HG02678 (cell line): Measurements from ENCODE around the gene MSH2.
"Not testable (repeated sequence)": the region's sequence is repeated elsewhere in the genome, so short reads cannot be mapped to it uniquely, and the experiment has no call there.

Experiments
- ATAC-seq: cut with Tn5 transposase; IDR thresholded peaks from one replicate; pipeline ENCODE4 v1.9.1; 2021; ENCODE audit warnings: mild to moderate bottlenecking, moderate library complexity; ENCODE audit not compliant: unreplicated experiment

The MSH2 gene

DNA sequence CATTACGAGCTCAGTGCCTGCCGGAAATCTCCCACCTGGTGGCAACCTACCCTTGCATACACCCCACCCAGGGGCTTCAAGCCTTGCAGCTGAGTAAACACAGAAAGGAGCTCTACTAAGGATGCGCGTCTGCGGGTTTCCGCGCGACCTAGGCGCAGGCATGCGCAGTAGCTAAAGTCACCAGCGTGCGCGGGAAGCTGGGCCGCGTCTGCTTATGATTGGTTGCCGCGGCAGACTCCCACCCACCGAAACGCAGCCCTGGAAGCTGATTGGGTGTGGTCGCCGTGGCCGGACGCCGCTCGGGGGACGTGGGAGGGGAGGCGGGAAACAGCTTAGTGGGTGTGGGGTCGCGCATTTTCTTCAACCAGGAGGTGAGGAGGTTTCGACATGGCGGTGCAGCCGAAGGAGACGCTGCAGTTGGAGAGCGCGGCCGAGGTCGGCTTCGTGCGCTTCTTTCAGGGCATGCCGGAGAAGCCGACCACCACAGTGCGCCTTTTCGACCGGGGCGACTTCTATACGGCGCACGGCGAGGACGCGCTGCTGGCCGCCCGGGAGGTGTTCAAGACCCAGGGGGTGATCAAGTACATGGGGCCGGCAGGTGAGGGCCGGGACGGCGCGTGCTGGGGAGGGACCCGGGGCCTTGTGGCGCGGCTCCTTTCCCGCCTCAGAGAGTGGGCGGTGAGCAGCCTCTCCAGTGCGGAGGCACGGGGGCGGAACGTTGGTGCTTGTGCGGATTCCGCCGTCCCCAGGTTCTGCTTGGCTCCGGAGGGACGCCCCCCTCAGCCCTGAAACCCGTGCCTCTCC lies at the start of gene MSH2:
Gene MSH2 (plus strand): TSS at position 352 of the 804 bp plus-strand sequence. CDS start 36 bp downstream, at position 388.
- ATAC-seq, result peak; percentile 97

DNA sequence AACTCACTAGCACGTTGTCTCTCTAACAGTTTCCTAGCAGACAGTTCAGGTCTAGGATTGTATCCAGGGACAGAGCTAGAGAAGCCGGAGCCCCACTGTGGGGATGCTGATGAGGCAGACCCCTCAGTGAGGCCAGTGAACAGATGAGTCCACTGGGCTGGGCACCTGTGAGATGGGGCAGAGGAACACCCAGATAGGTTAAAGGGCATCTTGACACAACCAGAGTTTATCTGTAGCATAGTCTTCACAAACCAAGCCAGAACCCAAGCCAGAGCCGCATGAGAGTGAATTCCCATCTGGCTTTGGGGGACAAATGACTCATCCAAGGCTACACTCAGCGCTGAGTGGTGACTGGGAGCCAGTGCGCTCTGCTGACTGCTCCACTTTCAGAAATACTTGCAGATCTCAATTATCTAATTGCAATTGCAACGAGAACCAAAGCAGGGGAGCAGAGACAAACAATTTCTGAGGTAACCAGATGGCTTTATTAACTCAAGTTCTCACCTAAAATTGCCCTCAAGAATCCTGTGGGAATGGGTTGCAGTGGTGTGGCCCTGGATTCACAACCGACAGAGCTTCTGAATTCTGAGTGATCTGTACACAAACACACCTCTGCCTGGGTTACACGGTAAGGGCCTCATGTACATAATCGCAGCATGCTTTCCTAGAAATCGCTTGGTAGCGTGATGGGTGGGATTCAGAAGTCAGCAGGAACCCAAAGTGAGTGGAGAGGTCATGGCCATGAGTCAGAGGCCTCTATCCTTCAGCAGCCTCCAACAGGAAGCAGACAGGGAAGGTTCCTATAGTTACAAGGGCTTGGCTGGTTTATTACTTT lies 48.7 kb upstream of the MSH2 start:
- no peak for ATAC-seq

DNA sequence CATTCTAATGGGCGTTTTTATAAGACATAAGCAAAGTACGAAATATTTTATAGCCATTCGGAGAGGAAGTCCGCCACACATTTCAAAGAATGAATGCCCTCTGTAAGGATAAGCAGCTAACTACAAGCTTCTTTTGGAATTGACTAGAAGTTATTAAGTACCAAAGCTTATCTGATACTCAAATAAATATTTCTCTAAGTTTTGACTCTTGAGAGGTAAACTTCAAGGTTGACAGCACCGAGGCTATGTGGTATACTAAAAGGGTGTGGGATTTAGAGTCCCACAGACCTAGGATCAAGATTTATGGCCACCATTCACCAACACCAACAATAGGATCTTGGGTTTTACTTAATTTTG lies 48.1 kb upstream of the MSH2 start:
- no peak for ATAC-seq

DNA sequence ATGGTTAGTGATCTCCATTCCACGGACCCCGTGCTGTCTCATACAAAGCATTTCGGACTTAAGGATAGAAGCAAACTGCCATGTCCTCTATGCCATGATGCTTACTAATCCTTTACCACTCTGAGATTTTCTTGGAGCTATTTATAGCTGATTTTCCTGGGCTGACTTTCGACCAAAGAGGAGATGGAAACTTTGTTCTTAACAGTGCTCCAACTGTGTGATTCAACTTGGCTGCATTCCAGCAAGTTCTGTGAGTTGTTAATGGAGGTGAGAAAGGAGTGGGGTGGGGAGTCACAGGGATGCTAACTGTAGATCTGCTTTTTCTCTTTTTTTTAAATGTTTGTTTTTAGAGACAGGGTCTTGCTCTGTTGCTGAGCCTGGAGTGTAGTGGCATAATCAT lies 45.5 kb upstream of the MSH2 start:
- ATAC-seq, result no peak

DNA sequence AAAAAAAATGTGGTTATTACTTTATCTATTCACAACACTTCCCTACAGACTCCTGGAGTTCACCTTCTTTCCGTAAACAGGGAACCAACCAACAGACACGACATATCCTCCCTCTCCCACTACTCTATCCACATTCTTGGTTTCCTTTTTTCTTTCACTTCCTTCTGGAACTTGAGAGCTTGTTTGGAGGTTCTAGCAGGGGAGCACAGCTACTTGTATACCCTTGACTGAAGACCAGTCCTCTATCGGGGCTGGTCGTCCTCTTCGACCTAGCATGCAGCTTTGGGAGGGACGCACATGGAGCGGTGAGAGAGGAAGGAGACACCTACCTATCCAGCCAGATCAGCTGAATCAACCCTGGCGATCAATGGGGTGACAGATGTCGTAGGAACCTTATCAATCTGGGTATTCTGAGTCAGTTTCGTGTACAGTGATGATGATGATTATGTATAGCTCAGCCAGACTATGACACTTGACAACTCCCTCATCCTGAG lies 43.5 kb upstream of the MSH2 start:
- no peak for ATAC-seq

DNA sequence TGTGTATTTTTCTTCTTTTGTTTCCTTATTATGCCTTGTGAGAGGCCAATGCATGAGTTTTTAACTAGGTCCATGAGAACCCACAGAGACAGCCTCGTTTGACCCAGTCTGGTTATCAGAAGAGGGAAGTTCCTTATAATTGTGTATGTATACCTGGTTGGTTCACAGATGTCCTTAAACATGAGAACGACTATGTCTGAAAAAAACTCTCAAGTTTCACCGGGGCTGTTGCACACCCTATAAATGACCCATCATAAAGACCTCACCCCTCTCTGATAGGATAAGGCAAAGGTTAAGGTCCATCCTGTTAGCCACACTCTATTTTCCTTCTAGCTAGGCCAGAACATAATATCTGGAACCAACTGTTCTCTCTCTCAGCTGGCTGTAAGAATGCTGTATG lies 42.7 kb upstream of the MSH2 start:
- ATAC-seq, result no peak

DNA sequence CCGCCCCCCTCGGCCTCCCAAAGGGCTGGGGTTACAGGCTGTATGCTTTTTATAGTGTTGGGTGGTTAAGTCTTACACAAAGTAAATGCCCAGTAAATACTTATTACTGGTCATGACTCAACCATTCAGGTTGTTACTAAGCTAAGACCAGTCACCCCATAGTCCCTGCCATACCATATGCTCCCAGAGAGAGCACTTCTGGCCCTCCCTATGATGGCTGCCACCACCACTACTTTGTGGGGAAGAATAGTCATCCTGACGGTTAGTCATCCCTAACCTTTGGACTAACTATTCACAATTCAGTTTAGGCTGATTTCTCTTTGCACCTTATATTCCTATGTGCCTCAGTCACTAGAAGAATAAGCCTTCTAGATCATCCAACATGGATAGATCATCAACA lies 42.0 kb upstream of the MSH2 start:
- no peak for ATAC-seq

DNA sequence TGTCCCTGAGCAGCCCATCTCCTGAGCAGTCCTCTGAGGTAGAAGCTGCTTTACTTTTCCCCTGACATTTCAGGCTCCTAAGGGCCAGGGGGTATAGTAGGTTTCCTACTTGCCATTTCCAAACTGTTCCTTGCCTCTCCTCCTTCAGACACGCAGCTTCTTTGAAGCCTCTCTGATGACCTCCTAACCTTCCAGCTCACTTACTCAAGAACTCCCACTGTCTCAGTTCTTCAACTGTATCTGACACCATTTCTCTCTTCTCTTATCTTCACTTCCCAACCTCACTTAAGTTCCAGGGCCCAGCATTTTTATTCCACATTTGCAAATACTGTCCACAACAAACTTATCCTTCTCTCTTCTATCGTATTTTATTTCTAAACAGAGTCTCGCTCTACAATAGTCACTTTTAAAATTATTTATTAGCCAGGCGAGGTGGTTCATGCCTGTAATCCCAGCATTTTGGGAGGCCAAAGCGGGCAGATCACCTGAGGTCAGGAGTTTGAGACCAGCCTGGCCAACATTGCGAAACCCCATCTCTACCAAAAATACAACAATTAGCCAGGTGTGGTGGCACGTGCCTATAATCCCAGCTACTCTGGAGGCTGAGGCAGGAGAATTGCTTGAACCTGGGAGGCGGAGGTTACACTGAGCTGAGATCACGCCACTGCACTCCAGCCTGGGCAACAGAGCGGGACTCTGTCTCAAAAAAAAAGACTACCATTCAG lies 41.3 kb upstream of the MSH2 start:
- ATAC-seq, result not testable (repeated sequence)

DNA sequence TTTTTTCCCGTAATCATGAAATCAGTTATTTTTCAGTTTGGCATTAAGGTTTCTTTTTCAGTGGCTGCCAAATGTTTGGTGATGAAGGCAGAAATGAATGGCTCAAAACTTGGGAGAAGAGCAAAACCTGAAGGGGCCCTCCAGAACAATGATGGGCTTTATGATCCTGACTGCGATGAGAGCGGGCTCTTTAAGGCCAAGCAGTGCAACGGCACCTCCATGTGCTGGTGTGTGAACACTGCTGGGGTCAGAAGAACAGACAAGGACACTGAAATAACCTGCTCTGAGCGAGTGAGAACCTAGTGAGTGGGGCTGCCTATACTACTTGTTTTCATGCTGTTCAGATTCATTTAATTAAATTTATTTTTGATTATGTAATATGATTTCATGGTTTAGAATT lies 29.2 kb upstream of the MSH2 start:
- ATAC-seq, result no peak

DNA sequence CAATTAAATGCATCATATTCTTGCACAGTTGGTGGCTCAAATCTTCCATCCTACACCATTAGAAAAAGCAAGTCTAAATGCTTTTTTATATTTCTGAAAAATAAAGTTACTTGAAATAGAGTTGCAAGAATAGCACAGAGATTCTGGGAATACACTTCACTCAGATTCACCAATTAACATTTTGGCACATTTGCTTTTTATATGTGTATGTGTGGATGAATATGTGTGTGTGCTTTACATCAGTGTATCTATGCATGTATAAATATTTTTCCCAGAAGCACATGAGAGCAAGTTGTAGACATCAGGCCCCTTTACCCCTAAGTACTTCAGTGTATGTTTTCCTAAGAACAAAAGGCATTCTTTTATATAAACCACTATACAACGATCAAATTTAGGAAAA lies 27.6 kb upstream of the MSH2 start:
- no peak for ATAC-seq

DNA sequence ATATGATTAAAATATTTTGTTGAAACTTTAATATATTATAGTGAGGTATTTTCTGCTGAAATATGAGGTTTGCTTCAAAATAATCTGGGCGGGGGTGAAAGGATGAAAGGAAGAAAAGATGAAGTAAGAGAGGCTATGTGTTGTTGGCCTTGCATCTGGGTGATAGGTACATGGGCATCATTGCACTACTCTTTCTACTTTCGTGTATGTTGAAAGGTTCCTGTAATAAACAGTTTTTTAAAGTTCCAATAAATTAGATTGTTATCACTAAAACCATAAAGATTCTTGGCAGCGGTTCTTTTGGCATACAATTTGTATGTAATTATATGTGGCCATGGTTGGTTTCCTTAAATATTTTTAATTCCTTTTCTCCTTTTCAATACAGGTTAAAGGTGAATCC lies 23.6 kb upstream of the MSH2 start:
- no peak for ATAC-seq

DNA sequence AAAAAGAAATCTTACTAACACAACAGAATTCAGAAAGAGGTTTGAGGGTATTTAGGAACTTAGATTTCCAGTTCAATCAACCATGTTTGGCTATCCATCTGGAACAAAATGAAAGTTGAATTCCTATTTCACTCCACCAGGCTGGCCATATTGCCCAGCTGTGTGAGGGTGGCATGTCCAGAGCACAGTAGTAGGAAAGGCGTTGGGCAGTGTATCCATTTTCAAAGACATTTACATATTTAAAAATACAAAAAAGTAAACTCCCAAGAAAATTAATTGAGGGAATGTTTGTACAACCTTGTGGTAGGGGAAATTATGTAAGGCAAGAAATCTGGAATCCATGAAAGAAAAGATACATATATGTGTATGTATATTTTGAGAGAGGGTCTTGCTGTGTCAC lies 21.5 kb upstream of the MSH2 start:
- ATAC-seq, result no peak

DNA sequence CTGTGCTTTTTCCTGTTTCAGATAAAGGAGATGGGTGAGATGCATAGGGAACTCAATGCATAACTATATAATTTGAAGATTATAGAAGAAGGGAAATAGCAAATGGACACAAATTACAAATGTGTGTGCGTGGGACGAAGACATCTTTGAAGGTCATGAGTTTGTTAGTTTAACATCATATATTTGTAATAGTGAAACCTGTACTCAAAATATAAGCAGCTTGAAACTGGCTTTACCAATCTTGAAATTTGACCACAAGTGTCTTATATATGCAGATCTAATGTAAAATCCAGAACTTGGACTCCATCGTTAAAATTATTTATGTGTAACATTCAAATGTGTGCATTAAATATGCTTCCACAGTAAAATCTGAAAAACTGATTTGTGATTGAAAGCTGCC lies 16.4 kb upstream of the MSH2 start:
- no peak for ATAC-seq

DNA sequence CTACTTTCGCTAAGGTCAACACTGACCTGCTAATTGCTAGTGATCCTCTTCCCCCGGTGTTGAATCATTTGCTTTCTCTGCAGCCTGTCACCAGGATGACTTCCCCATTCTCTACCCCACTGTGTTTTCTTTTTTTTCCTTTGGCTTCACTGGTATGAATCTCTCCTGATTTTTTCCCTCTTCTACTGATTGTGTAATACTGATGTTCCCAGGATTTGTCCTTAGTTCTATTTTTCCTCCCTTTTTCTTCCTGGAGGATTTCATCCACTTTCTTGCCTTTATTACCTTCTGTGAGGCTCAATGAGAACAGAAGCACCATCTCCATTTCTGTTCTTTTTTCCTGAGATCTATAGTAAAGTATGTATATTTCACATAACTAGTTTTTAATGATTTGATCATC lies 14.1 kb upstream of the MSH2 start:
- no peak for ATAC-seq

DNA sequence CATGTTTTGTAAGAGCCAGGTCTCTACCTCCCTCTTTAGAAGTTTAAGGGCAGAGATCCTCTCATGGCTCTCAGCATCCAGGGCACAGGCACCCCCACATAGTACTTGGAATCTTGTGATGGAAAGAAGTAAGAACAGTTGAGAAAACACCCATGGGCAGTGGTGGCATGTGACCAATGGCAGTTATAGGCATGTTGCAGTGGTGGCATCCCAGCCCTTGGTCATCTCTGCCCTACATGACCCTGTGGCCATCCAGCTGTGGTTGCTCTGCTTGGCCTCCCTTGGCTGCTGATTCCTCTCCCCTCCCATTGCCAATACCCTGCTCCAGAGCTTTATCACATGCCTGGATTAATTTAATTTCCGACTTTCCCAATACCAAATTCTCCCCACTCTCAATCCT lies 13.3 kb upstream of the MSH2 start:
- ATAC-seq, result no peak

DNA sequence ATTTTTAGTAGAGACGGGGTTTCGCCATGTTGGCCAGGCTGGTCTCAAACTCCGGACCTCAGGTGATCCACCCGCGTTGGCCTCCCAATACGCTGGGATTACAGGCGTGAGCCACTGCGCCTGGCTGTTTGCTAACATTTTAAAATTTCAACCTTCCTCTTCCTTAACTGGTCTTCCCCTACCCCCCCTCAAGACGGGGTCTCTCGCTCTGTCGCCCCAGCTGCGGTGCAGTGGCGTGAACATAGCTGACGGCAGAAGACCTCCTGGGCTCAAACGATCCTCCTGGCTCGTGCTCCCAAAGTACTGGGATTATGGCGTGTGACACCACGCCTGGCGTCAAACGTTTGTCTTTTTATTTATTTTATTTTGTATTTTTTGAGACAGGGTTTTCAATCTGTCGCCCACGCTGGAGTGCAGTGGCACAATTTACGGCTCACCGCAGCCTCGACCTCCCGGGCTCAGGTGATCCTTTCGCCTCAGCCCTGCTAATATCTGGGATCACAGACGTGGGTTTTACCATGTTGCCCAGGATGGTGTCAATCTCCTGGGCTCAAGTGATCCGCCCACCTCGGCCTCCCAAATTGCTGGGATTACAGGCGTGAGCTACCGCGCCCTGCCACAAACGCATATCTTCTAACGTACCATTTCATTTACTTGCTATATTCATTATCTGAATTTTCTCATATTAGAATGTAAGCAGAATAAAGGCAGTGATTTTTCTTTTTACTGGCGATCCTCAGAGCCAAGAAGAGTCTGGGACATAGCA lies 984 bp upstream of the MSH2 start:
- no peak for ATAC-seq

DNA sequence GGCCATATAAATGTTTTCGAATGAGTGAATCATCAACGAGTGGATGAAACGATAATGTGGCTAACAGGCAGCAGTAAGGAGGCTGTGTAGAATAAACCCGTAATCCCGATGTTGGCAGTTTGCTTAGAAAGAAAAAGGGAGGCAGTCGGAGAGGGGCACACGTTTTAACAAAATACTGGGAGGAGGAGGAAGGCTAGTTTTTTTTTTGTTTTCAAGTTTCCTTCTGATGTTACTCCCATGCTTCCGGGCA lies 476 bp upstream of the MSH2 start:
- ATAC-seq, result no peak

DNA sequence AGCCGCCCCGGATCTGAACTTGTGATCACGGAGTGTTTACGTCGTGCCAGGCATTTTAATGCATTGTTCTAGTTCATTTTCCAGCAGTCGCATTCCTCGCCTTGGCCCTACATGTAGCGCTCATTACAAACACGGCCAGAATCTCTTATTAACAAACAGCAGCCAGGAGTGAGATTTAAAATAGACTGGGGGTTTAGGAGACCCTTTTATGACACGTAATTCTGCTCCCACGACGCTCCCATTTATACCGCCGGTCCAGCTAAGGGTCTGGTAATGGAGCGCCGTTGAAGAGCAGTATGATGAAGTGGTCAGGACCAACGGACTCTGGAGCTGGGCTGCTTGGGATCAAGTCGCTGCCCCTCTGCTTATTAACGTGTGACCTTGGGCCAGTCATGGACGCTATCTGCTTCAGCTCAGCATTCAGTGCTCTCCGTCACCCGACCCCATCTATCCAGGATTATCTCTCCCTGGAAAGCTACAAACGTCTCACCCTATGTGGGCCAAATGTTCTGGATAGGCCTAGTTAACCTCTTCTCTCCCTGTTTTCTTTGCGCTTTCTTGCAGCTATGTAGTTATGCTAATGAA lies 745 bp downstream of the MSH2 start:
- no peak for ATAC-seq

DNA sequence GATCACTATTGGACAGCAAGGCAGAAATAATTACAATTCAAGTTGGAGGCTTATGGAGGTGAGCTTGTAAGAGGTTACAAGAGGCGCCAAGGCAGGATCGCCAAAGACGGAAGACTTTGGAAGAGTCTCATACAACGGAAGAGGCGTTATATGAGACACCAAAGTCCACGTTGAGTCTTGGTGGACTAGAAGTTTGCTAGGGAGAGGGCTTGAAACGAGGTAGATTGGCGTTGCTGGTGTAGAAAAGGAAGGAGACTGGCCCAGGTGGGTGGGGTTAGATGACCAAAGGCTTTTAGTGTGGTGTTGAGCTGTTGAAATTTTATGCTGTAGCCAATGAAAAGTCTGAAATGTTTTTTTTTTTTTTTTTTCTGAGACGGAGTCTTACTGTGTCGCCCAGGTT lies 1.4 kb downstream of the MSH2 start:
- no peak for ATAC-seq

DNA sequence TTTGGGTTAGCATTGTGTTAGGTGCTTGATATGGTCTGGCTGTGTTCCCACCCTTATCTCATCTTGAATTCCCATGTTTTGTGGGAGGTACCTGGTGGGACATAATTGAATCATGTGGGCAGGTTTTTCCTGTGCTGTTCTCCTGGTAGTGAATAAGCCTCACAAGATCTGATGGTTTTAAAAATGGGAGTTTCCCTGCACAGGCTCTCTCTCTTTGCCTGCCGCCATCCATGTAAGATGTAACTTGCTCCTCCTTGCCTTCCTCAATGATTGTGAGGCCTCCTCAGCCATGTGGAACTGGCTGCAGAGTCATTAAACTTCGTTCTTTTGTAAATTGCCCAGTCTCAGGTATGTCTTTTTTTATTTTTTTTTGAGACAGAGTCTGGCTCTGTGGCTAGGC lies 2.8 kb downstream of the MSH2 start:
- no peak for ATAC-seq
